Right cardiac atrium (tissue), 5 donors: ENCODE data around the gene HIPK3. TPM values are rescaled to one million over a fixed set of nuclear protein-coding genes. Genes with fewer than 3 reads are reported as not detected.
A peak's percentile ranks its signal among the peaks of the same experiment; 100 is the strongest.
"Not testable (repeated sequence)": the region's sequence is repeated elsewhere in the genome, so short reads cannot be mapped to it uniquely, and the experiment has no call there.

Experiments
- ATAC-seq, 2 donors: fragments of 200-7000 bp; cut with Tn5 transposase; one replicate each; pipeline versions ENCODE4 v1.8.0 to v1.9.1; 2020; ENCODE audit warnings: moderate library complexity in 2 of 2, mild to moderate bottlenecking in 1 of 2
- DNase-seq, 3 donors: peaks; one replicate each; pipeline ENCODE4 v3.0.0-alpha.2; 2020
- H3K27ac ChIP-seq: one replicate; pipeline ENCODE4 v1.5.1; 2013; ENCODE audit warnings: mild to moderate bottlenecking, low read length, control low read depth, moderate library complexity
- H3K27me3 ChIP-seq: one replicate; pipeline ENCODE4 v1.6.1; 2013; ENCODE audit not compliant: control insufficient read depth, insufficient read depth
- H3K4me1 ChIP-seq: one replicate; pipeline ENCODE4 v1.6.1; 2013; ENCODE audit warnings: low read length; ENCODE audit not compliant: control insufficient read depth, insufficient read depth
- H3K4me3 ChIP-seq: one replicate; pipeline ENCODE4 v1.5.1; 2013; ENCODE audit warnings: low read length, control low read depth
- H3K9me3 ChIP-seq: one replicate; pipeline ENCODE4 v1.6.1; 2013; ENCODE audit warnings: low read length; ENCODE audit not compliant: control insufficient read depth
- WGBS: extraction: QIAGEN DNeasy Blood & Tissue Kit; methylation state at CpG from one replicate; pipeline ENCODE4 v1.1.7; 2013; 5-methylcytosine and 5-hydroxymethylcytosine counted together
- intact Hi-C, 4 donors: fragments of 100-400 bp; cut with DNase I; formaldehyde crosslinking; loops; one replicate each; pipeline versions ENCODE4 v1.11.0 to v1.14.0; 2022 to 2023
- polyA plus RNA-seq: library from polyadenylated mRNA; stranded (reverse); fragments of 200-250 nt; gene quantifications from one replicate; pipeline ENCODE4 v1.2.3, GENCODE V29; 2013
- total RNA-seq, 4 donors: library from RNA; stranded (reverse); fragmentation: NEBNext Ultra II Directional; extraction: Animal tissue kit (Norgen Biotek cat#: 25700); gene quantifications; one replicate each; pipeline ENCODE4 v1.2.1, GENCODE V29; 2021
- donor health status: healthy with polysubstance abuse.
- donor health status: DM: no; HTN: yes; CAD: no.
- donor health status: DM: no; HTN: no; CAD: no.
- donor health status: DM: no; HTN: yes; CAD: no; lungs with severe emphysema.
- donor health status: DM: yes; HTN: yes; CAD: no.

Gene HIPK3
- total and polyA plus RNA-seq, 5 donors: 32.0 to 272 (median 229) TPM

DNA sequence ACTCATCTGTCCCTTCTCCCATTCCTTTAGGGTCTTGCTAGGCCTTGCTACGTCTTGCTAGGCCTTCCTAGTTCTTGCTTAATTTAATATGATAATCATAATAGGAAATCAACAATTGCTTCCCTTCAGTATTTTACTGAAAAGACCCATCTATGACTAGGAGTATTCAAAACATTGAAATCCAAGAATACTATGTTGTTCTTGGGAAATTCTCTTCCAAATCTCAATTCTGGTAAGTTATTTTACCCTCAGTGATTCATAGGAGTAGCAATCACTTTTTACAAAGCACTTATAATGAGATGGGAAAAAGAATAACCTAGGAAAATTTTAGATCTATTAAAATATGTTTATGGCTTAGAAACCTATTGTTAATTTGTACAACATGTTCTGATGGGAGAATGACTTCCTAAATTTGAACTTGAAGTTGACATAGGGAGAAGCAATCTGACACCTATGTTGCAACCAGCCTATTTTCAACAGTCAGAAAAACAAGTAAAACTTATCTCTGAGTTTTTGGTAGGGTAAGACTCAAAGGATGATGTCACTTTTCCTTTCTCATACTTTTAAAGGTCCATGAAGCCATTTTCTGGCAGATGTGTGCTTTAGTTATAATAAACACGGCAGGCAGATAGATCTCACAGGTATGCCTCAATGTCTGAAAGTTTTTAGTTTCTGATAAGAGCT lies 29.5 kb upstream of the HIPK3 start:
- H3K4me1 ChIP-seq: no peaks in the 10 kb centered on the region
- peak overlapping the region; percentile 83 for H3K27ac ChIP-seq
- H3K9me3 ChIP-seq: no peaks in the 10 kb centered on the region
- H3K4me3 ChIP-seq: no peak overlapping the region
- 60% methylated on average over 2 of the region's 2 CpGs for WGBS
- DNase-seq (no peak), ATAC-seq (peak; percentile 60 to 72)
- intact Hi-C loops: no loop called here
- H3K27me3 ChIP-seq: no peaks in the 10 kb centered on the region

DNA sequence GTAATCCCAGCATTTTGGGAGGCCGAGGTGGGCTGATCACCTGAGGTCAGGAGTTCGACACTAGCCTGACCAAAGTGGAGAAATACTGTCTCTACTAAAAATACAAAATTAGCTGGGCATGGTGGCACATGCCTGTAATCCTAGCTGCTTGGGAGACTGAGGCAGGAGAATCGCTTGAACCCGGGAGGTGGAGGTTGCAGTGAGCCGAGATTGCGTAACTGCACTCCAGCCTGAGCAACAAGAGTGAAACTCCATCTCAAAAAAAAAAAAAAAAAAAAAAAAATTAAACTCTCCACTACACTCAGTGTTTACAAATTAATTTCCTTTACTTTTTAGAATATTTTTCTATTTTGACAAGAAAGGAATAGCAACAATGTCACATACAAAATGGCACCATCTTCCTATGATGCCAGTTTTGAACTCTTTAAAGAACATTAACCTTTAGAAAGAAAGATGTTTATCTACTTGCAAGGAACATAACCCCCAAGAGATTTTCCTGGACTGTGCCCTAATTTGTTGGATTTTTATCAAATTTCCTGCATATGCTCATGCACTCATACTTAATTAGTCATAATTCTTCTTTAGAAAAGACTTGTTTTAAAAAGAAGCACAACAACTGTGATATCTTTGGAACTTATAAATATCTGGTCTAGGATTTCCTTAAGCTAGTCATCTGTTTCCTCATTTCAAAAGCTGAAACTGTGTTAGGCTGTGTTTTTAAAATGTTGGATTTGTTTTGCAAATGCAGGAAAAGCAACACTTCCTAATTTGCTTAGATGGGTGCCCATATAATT lies 22.6 kb upstream of the HIPK3 start:
- 75% methylated on average over 6 of the region's 6 CpGs for WGBS
- intact Hi-C loops: no loop called here
- H3K9me3 ChIP-seq: no peaks in the 10 kb centered on the region
- H3K27ac ChIP-seq: peak overlapping the region; percentile 37
- H3K4me1 ChIP-seq: peaks cover 1% of the 10 kb centered on the region
- ATAC-seq: peak in 1 of 2 donors; percentile 32
- DNase-seq: no peak
- H3K4me3 ChIP-seq: no peak overlapping the region
- H3K27me3 ChIP-seq: no peaks in the 10 kb centered on the region

DNA sequence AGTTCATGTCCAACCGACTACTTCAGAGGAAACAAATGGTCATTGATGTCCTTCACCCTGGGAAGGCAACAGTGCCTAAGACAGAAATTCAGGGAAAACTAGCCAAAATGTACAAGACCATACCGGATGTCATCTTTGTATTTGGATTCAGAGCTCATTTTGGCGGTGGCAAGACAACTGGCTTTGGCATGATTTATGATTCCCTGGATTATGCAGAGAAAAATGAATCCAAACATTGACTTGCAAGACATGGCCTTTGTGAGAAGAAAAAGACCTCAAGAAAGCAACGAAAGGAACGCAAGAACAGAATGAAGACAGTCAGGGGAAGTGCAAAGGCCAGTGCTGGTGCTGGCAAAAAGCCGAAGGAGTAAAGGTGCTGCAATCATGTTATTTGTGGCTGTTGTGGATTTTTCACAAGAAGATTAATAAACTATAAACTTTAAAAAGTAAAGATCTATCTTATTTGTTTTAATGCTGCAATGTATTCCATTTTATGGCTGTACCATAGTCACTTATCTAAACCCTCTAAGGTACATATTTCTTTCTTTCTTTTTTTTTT lies 20.1 kb upstream of the HIPK3 start:
- H3K9me3 ChIP-seq: no peaks in the 10 kb centered on the region
- ATAC-seq: no peak
- intact Hi-C loops: no loop called here
- H3K4me3 ChIP-seq: no peak overlapping the region
- no peak overlapping the region for H3K27ac ChIP-seq
- 74% methylated on average over 6 of the region's 6 CpGs for WGBS
- no peaks in the 10 kb centered on the region for H3K27me3 ChIP-seq
- H3K4me1 ChIP-seq: peaks cover 1% of the 10 kb centered on the region
- DNase-seq: no peak

DNA sequence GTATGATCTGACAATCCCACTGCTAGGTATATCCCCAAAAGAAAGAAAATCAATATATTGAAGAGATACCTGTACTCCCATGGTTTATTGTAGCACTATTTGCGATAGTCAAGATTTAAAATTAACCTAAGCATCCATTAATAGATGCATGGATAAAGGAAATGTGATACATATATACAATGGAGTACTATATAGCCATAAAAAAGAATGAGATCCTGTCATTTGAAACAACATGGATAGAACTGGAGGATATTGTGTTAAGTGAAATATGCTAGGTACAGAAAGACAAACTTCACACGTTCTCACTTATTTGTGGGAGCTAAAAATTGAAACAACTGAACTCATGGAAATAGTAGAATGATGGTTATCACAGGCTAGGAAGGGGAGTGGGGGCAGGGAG lies 14.6 kb upstream of the HIPK3 start:
- ATAC-seq (no peak), DNase-seq (no peak)
- intact Hi-C loops: no loop called here
- no peaks in the 10 kb centered on the region for H3K27me3 ChIP-seq
- H3K9me3 ChIP-seq: no peaks in the 10 kb centered on the region
- H3K4me1 ChIP-seq: no peaks in the 10 kb centered on the region
- no peak overlapping the region for H3K27ac ChIP-seq
- no peak overlapping the region for H3K4me3 ChIP-seq
- WGBS: 87% methylated on average over 2 of the region's 2 CpGs

DNA sequence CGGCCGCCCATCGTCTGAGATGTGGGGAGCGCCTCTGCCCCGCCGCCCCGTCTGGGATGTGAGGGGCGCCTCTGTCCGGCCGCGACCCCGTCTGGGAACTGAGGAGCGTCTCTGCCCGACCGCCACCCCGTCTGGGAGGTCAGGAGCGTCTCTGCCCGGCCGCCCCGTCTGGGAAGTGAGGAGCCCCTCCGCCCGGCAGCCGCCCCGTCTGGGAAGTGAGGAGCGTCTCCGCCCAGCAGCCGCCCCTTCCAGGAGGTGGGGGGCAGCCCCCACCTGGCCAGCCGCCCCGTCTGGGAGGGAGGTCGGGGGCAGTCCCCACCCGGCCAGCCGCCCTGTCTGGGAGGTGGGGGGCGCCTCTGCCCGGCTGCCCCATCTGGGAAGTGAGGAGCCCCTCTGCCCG lies 13.5 kb upstream of the HIPK3 start:
- WGBS: 96% methylated on average over 31 of the region's 35 CpGs
- not testable (repeated sequence) for H3K4me1 ChIP-seq, DNase-seq

DNA sequence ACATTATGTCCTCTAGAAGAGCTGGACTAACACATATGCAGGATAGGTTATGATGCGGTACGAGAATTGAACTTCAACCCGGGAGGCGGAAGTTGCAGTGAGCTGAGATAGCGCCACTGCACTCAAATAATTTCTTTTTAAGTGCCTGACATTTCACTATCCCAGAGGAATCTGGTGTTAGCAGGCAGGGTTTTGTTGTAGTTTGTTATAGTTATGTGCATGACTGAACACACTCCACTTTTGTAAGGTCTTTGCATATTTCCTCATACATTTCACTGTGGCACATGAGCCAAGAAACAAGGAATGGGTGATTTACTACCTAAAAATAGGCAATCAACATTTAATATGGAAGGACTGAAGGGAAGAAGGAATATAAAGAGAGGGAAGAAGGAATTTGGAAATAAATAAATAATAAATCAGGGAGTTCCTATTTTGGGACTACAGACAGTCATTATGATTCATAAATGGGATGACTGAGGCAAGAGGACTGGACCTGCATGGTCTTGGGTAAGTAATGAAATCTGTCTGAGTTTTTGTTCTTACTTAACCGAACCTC lies 8.7 kb upstream of the HIPK3 start:
- no peak for ATAC-seq
- DNase-seq: no peak
- Histone ChIP-seq H3K4me1 (no peaks in the 10 kb centered on the region), H3K27ac (no peak overlapping the region), H3K27me3 (no peaks in the 10 kb centered on the region), H3K4me3 (no peak overlapping the region), H3K9me3 (no peaks in the 10 kb centered on the region)
- intact Hi-C loops: no loop called here
- 87% methylated on average over 6 of the region's 6 CpGs for WGBS

More for the DNA sequence above, 13.5 kb upstream of the HIPK3 start:
- ATAC-seq, H3K27ac ChIP-seq, intact Hi-C loops, H3K27me3 ChIP-seq, H3K9me3 ChIP-seq, H3K4me3 ChIP-seq: not testable (repeated sequence)

DNA sequence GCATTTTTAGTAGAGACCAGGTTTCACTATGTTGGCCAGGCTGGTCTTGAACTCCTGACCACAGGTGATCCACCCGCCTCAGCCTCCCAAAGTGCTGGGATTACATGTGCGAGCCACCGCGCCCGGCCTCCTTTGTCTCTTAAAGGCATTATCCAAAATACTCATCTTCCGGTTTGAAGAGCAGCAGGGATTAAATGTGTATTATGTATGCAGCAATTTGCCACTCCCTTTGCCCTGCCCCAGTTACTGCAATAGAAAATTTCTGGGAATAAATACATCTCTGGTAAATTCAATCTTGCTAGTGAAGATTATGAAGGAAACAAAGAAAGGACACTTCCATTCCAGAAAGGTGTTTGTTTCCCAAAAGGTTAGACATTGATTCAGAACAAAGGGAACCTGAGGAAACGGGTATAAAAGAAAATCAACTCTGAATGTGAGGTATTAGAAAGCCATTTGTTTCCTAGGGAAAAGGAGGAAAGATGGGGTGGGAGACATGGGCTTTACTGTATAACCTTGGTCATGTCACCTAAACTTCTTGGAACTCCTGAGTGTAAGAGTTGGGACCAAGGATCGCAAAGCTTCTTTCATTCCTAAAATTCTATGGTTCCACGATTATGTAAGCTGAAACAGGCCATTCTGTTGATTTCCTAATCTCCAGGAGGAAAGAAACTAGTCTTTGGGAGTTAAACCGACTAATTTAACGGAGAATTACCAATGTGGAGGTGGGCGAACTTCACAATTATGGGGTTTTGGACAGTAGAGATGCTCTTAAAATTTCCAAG lies 959 bp upstream of the HIPK3 start:
- intact Hi-C loops: loop anchor here (5.0 to 10.0 kb wide), 2 partner anchors 71 to 91 kb away; partner anchors contain the start of gene CSTF3 (in 3 of the 4)
- peak overlapping the region; percentile 100 for H3K27ac ChIP-seq
- DNase-seq: no peak
- no peak for ATAC-seq
- peak overlapping the region; percentile 90 for H3K4me3 ChIP-seq
- 65% methylated on average over 12 of the region's 12 CpGs for WGBS
- no peaks in the 10 kb centered on the region for H3K9me3 ChIP-seq
- H3K4me1 ChIP-seq: no peaks in the 10 kb centered on the region
- H3K27me3 ChIP-seq: no peaks in the 10 kb centered on the region

DNA sequence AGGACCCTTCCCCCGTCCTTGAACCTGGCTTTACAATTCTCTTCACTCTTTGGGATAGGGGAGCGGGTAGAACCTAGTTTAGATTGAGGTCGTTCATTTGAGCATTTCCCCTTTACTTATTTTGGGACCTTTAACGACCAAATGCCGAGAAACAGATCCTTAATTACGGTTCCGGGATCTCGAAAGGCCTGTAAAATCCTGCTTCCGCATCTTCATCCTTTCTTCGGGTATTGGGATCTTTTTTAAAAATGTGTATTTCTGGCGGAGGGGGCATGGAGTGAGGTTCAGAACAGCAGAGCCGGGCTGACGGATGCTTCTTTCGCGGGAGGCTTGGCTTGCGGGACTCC lies 395 bp upstream of the HIPK3 start:
- intact Hi-C loops: loop anchor here (5.0 to 10.0 kb wide), 2 partner anchors 71 to 92 kb away; partner anchors contain the start of gene CSTF3 (in 3 of the 4)
- H3K9me3 ChIP-seq: no peaks in the 10 kb centered on the region
- WGBS: 4% methylated on average over 16 of the region's 16 CpGs
- peak overlapping the region; percentile 90 for H3K4me3 ChIP-seq
- no peaks in the 10 kb centered on the region for H3K27me3 ChIP-seq
- DNase-seq (no peak), ATAC-seq (no peak)
- H3K4me1 ChIP-seq: no peaks in the 10 kb centered on the region
- peak overlapping the region; percentile 100 for H3K27ac ChIP-seq

DNA sequence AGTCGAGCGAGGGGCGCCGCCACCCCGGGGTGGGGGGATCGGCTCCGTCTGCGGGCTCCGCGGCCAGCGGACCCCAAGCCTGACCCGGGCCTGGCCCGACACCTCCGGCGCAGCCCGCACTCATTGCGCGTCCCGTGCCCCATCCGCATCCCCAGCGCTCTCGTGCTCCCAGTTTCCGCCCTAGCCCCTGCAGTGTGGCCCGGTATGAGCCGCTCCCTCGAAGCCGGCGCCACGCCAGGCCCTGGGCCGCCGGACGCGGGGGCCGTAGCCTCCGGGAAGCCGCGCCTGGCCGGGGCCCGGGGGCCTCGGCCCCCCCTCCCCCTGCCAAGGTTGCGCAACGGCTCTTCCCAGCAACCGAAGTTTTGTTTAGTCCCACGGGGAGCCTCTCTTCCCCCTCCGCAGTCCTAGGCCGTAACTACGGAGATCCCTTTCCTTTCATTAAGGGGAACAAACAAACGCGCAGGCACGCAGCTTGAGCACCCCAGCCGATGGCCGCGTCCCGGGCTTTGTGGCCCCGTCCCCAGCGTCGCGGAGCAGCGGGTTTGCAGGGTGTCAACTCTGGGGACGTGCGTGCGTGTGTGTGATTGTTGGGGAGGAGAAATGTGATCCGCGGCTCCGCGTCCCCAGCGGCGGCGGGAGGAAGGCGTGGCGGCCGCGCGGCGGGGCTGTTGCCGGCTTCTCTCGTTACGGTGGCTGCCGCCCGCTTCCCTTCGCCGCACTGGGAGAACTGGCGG lies 883 bp downstream of the HIPK3 start:
- ATAC-seq: peak; percentile 93 to 95
- peaks cover 2% of the 10 kb centered on the region for H3K4me1 ChIP-seq
- intact Hi-C loops: loop anchor here (5.0 to 10.0 kb wide), 2 partner anchors 69 to 93 kb away; partner anchors contain the start of gene CSTF3 (in 3 of the 4)
- peak; percentile 92 to 96 (median 96) for DNase-seq
- H3K27ac ChIP-seq: peak overlapping the region; percentile 100
- WGBS: under 1% methylated on average over 83 of the region's 83 CpGs
- H3K9me3 ChIP-seq: no peaks in the 10 kb centered on the region
- H3K27me3 ChIP-seq: no peaks in the 10 kb centered on the region
- H3K4me3 ChIP-seq: peak overlapping the region; percentile 90
